GM12878 (cell line): ENCODE data around the gene LONP1. TPM values are rescaled to one million over a fixed set of nuclear protein-coding genes. Genes with fewer than 3 reads are reported as not detected.

Experiments used
- ATAC-seq: fragments of 200-7000 bp; cut with Tn5 transposase; 3 replicates; pipeline ENCODE4 v1.9.1; 2020; ENCODE audit warnings: mild to moderate bottlenecking, moderate library complexity
- BruUV-seq: library from RNA; stranded (reverse); fragments of 400-500 nt; replicated peaks from 2 replicates; lab custom pipeline; 2021; lab: Mats Ljungman, UMichigan
- CTCF ChIA-PET: fragments of 300-600 bp; sonication (Branson Sonifier 250); formaldehyde crosslinking; extraction: SDS; loops from one replicate; lab custom pipeline; 2021; ENCODE audit warnings: inconsistent platforms; lab: Yijun Ruan, JAX
- POLR2A ChIA-PET: fragments of 350-600 bp; formaldehyde crosslinking; extraction: SDS; loops from one replicate; lab custom pipeline; 2021; ENCODE audit warnings: inconsistent platforms; lab: Charles Lee
- RAD21 ChIA-PET: fragments of 300-600 bp; sonication (Branson Sonifier 250); formaldehyde crosslinking; loops from one replicate; lab custom pipeline; 2023; ENCODE audit warnings: antibody characterized with exemption; ENCODE audit not compliant: unreplicated experiment; lab: Charles Lee
- SMC1A ChIA-PET: fragments of 300-600 bp; sonication (Branson Sonifier 250); formaldehyde crosslinking; loops from one replicate; lab custom pipeline; 2023; ENCODE audit not compliant: unreplicated experiment, uncharacterized antibody; lab: Charles Lee
- DNase-seq: peaks from one replicate; pipeline ENCODE4 v3.0.0-alpha.2; 2011; ENCODE audit warnings: low read depth, low spot score
- FAIRE-seq: peaks from 3 replicates; lab custom pipeline; 2011; peaks lifted over from hg19 to GRCh38; lab: Jason Lieb, UNC
- H2AFZ ChIP-seq: 2 replicates; pipeline ENCODE4 v1.6.0; 2011; ENCODE audit warnings: low read depth, low read length, control low read depth; ENCODE audit not compliant: control insufficient read depth
- H3K27ac ChIP-seq: 2 replicates; pipeline ENCODE4 v1.5.1; 2011; ENCODE audit warnings: control low read depth; ENCODE audit not compliant: control insufficient read depth, insufficient read depth
- H3K27me3 ChIP-seq, 2 experiments: replicated peaks in 1 of 2; 2 replicates each; pipeline versions ENCODE4 v1.6.0 to v1.6.1; 2011; ENCODE audit warnings: low read length in 1 of 2; ENCODE audit not compliant: control insufficient read depth in 2 of 2, insufficient read depth in 2 of 2
- H3K36me3 ChIP-seq, 2 experiments: 2 replicates each; pipeline ENCODE4 v1.5.1; 2011; ENCODE audit warnings: low read length in 1 of 2; ENCODE audit not compliant: control insufficient read depth in 2 of 2, insufficient read depth in 2 of 2
- H3K4me1 ChIP-seq: 2 replicates; pipeline ENCODE4 v1.6.1; 2011; ENCODE audit warnings: mild to moderate bottlenecking, low read length, moderate library complexity, mixed read lengths; ENCODE audit not compliant: control insufficient read depth, insufficient read depth
- H3K4me2 ChIP-seq: 2 replicates; pipeline ENCODE4 v1.6.0; 2011; ENCODE audit warnings: control low read depth; ENCODE audit not compliant: control insufficient read depth, insufficient read depth
- H3K4me3 ChIP-seq: fragments of 200-600 bp; sonication (generic); 2 replicates; pipeline ENCODE4 v1.5.1; 2016
- H3K79me2 ChIP-seq: 2 replicates; pipeline ENCODE4 v1.6.0; 2011; ENCODE audit warnings: low read length; ENCODE audit not compliant: control insufficient read depth, insufficient read depth
- H3K9ac ChIP-seq: 2 replicates; pipeline ENCODE4 v1.8.0; 2011; ENCODE audit warnings: low read length, control low read depth, mixed read lengths; ENCODE audit not compliant: control insufficient read depth, insufficient read depth
- H3K9me3 ChIP-seq: replicated peaks from 3 replicates; pipeline ENCODE4 v1.5.1; 2011; ENCODE audit warnings: mild to moderate bottlenecking, low read length; ENCODE audit not compliant: control insufficient read depth, insufficient read depth
- H4K20me1 ChIP-seq: 2 replicates; pipeline ENCODE4 v1.6.0; 2011; ENCODE audit not compliant: control insufficient read depth, insufficient read depth
- CREB1 ChIP-seq: IDR thresholded peaks from 2 replicates; pipeline ENCODE4 v1.6.1; 2012; ENCODE audit warnings: low read depth, mild to moderate bottlenecking, inconsistent platforms
- EP300 ChIP-seq, 2 experiments: fragments of 150-350 bp in 1 of 2; IDR thresholded peaks; 2 replicates each; pipeline ENCODE4 v1.6.1; 2011 to 2012; ENCODE audit warnings: low read depth in 2 of 2, low read length in 2 of 2, borderline replicate concordance in 1 of 2, improper control_type of control experiment in 1 of 2, inconsistent platforms in 1 of 2; ENCODE audit not compliant: control insufficient read depth in 1 of 2
- HDGF ChIP-seq: fragments of 450-650 bp; IDR thresholded peaks from 2 replicates; pipeline ENCODE4 v1.6.1; 2016; ENCODE audit warnings: antibody characterized with exemption
- MEF2A ChIP-seq: IDR thresholded peaks from 2 replicates; pipeline ENCODE4 v1.6.1; 2011; ENCODE audit warnings: low read depth, mild to moderate bottlenecking, low read length, moderate library complexity; ENCODE audit not compliant: insufficient read depth
- PML ChIP-seq: IDR thresholded peaks from 2 replicates; pipeline ENCODE4 v1.6.1; 2012; ENCODE audit warnings: low read length, inconsistent platforms
- SPI1 ChIP-seq: IDR thresholded peaks from 2 replicates; pipeline ENCODE4 v1.6.1; 2011; ENCODE audit warnings: low read depth, mild to moderate bottlenecking, low read length, moderate library complexity, borderline replicate concordance; ENCODE audit not compliant: insufficient read depth
- ZBTB40 ChIP-seq: fragments of 450-650 bp; IDR thresholded peaks from 2 replicates; pipeline ENCODE4 v1.6.1; 2016; ENCODE audit warnings: mild to moderate bottlenecking, moderate library complexity, borderline replicate concordance
- ZZZ3 ChIP-seq: IDR thresholded peaks from 2 replicates; pipeline ENCODE4 v1.6.1; 2011; ENCODE audit warnings: low read depth; ENCODE audit not compliant: control insufficient read depth, insufficient read length
- WGBS: methylation state at CpG from one replicate; pipeline ENCODE4 v1.1.6; 2016; ENCODE audit warnings: low lambda C conversion rate; ENCODE audit not compliant: insufficient replicate concordance, insufficient coverage; ENCODE audit errors: missing lambda C conversion rate; 5-methylcytosine and 5-hydroxymethylcytosine counted together
- in situ Hi-C: fragments of 300-500 bp; cut with MboI; formaldehyde crosslinking; loops from 9 replicates; pipeline ENCODE4 v1.14.3; 2018; ENCODE audit warnings: mixed read lengths
- intact Hi-C: fragments of 100-400 bp; cut with micrococcal nuclease; formaldehyde crosslinking; loops from one replicate; pipeline ENCODE4 v1.14.2; 2022; ENCODE audit not compliant: unreplicated experiment
- polyA plus RNA-seq, 11 experiments: library from polyadenylated mRNA; depleted of rRNA in 4 of 11; unstranded in 6 of 11; stranded (reverse) in 5 of 11; fragments of >200 nt; fragmentation: Nextera tagmentation in 4 of 11; fragmentation: Illumina TruSeq in 1 of 11; extraction: Ambion mirVana in 4 of 11; extraction: Trizol in 1 of 11; gene quantifications; 1 replicate in 1 of 11; 2 replicates in 10 of 11; pipeline versions ENCODE4 v1.2.1 to v1.2.3, GENCODE V29; 2011 to 2016; ENCODE audit warnings: inconsistent platforms in 2 of 11, missing spikeins in 2 of 11, low read depth in 1 of 11
- total RNA-seq, 4 experiments: library from RNA; depleted of rRNA in 3 of 4; stranded (reverse); fragments of >200 nt in 3 of 4; fragmentation: Illumina TruSeq in 1 of 4; extraction: Trizol in 1 of 4; gene quantifications; 2 replicates each; pipeline versions ENCODE4 v1.2.1 to v1.2.3, GENCODE V29; 2013 to 2021
- TF ChIP-seq, protein P1 (sequence below): fragments of 450-650 bp; IDR thresholded peaks from 2 replicates; pipeline ENCODE4 v1.6.1; 2016; ENCODE audit warnings: mild to moderate bottlenecking

The LONP1 gene
- total and polyA plus RNA-seq, 10 of the 15 experiments (the other 5 are each of a cell fraction or from before 2014, with no cell fraction given), result 0.61 to 136 (median 59.5) TPM

DNA sequence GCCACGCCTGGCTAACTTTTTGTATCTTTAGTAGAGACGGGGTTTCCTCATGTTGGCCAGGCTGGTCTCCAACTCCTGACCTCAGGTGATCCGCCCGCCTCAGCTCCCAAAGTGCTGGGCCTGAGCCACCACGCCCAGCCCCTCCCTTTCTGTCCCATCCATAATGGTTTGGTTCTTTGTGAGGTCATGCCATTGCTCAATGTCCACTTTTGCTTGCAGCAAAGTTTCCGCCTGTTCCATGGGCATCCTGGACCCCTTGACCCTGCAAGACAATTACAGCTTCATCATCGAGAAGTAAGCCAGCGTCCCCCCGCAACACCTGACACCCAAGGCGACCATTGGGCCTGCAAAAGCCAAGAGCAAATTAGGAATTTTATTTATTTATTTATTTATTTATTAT lies 48.0 kb upstream of the LONP1 start:
- ChIA-PET POLR2A (no interaction called here), SMC1A (no interaction called here), CTCF (no interaction called here), RAD21 (no interaction called here)
- Histone ChIP-seq H3K4me2 (no peak overlapping the region), H3K27me3 (no peaks in the 10 kb centered on the region), H3K27ac (no peak overlapping the region), H3K4me1 (no peaks in the 10 kb centered on the region), H4K20me1 (no peaks in the 10 kb centered on the region), H3K36me3 (no peaks in the 10 kb centered on the region), H3K4me3 (no peak overlapping the region), H3K9me3 (no peaks in the 10 kb centered on the region), H3K9ac (no peak overlapping the region), H3K79me2 (no peaks in the 10 kb centered on the region), H2AFZ (no peak overlapping the region)
- intact Hi-C loops, result no loop called here
- no peak for FAIRE-seq
- in situ Hi-C loops, result no loop called here
- no peak for DNase-seq
- TF ChIP-seq SPI1 (no peak), HDGF (no peak), ZZZ3 (no peak), MEF2A (no peak)
- TF ChIP-seq, protein P1, sequence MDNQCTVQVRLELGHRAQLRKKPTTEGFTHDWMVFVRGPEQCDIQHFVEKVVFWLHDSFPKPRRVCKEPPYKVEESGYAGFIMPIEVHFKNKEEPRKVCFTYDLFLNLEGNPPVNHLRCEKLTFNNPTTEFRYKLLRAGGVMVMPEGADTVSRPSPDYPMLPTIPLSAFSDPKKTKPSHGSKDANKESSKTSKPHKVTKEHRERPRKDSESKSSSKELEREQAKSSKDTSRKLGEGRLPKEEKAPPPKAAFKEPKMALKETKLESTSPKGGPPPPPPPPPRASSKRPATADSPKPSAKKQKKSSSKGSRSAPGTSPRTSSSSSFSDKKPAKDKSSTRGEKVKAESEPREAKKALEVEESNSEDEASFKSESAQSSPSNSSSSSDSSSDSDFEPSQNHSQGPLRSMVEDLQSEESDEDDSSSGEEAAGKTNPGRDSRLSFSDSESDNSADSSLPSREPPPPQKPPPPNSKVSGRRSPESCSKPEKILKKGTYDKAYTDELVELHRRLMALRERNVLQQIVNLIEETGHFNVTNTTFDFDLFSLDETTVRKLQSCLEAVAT, result no peak
- no peak for ATAC-seq
- BruUV-seq, result no TSS peak
- 66% methylated on average over 10 of the region's 10 CpGs for WGBS

DNA sequence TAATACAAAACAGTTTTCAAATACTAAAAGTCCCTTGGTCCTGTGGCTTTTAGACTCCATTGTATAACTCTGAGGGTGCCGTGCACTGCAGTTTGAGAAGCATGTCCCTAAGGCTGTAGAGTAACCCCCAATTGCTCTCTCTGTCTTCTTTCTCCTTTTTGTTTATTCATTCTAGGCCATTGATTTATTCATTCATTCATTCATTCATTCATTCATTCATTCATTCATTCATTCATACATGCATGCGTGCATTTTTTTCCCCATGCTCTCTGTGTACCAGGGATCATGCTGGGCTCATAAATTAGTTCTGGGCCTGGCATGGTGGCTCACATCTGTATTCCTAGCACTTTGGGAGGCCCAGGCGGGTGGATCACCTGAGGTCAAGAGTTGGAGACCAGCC lies 45.3 kb upstream of the LONP1 start:
- DNase-seq (no peak), ATAC-seq (no peak), FAIRE-seq (no peak)
- intact Hi-C loops (no loop called here), in situ Hi-C loops (no loop called here)
- ChIA-PET SMC1A (no interaction called here), POLR2A (no interaction called here), CTCF (no interaction called here), RAD21 (no interaction called here)
- WGBS, result 69% methylated on average over 3 of the region's 3 CpGs
- no TSS peak for BruUV-seq
- no peak overlapping the region for H3K27ac ChIP-seq
- H3K9ac ChIP-seq, result no peak overlapping the region
- H3K4me3 ChIP-seq, result no peak overlapping the region
- no peaks in the 10 kb centered on the region for H3K27me3 ChIP-seq
- no peak overlapping the region for H3K4me2 ChIP-seq
- H4K20me1 ChIP-seq, result no peaks in the 10 kb centered on the region
- no peaks in the 10 kb centered on the region for H3K4me1 ChIP-seq
- H3K36me3 ChIP-seq, result no peaks in the 10 kb centered on the region
- no peaks in the 10 kb centered on the region for H3K9me3 ChIP-seq
- no peak overlapping the region for H2AFZ ChIP-seq
- H3K79me2 ChIP-seq, result no peaks in the 10 kb centered on the region
- TF ChIP-seq, protein P1, result no peak
- TF ChIP-seq PML (no peak), CREB1 (no peak), ZBTB40 (no peak), EP300 (IDR thresholded peaks at IDR 0.05; ENCODE audit: borderline replicate concordance in 1 of 2, control insufficient read depth in 1 of 2, low read depth in 2 of 2, low read length in 2 of 2) (no peak)
